ENCODE measurements around the gene EPB41L1.

EPB41L1 gene

GRCh38 chr20:36266189-36266588, 111.6 kb downstream of the EPB41L1 start:
- H3K4me3 ChIP-seq (ENCODE audit: low read depth, low read length): no peak overlapping the region
- TF ChIP-seq, protein P1, sequence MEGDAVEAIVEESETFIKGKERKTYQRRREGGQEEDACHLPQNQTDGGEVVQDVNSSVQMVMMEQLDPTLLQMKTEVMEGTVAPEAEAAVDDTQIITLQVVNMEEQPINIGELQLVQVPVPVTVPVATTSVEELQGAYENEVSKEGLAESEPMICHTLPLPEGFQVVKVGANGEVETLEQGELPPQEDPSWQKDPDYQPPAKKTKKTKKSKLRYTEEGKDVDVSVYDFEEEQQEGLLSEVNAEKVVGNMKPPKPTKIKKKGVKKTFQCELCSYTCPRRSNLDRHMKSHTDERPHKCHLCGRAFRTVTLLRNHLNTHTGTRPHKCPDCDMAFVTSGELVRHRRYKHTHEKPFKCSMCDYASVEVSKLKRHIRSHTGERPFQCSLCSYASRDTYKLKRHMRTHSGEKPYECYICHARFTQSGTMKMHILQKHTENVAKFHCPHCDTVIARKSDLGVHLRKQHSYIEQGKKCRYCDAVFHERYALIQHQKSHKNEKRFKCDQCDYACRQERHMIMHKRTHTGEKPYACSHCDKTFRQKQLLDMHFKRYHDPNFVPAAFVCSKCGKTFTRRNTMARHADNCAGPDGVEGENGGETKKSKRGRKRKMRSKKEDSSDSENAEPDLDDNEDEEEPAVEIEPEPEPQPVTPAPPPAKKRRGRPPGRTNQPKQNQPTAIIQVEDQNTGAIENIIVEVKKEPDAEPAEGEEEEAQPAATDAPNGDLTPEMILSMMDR (IDR thresholded peaks at IDR 0.05; ENCODE audit: insufficient read depth, low read depth, low read length, missing control alignments): no peak
- no peak for DNase-seq (ENCODE audit: low read depth)

- TF ChIP-seq, protein P1 (IDR thresholded peaks at IDR 0.05; ENCODE audit: insufficient read depth, low read depth, low read length, missing control alignments): no peak
- DNase-seq (ENCODE audit: low read depth): no peak
- no peak overlapping the region for H3K4me3 ChIP-seq (ENCODE audit: low read depth, low read length)
Measured at GRCh38 chr20:36267605-36268381, 113.3 kb downstream of the EPB41L1 start.

- no peak for DNase-seq (ENCODE audit: low read depth)
- TF ChIP-seq, protein P1 (IDR thresholded peaks at IDR 0.05; ENCODE audit: insufficient read depth, low read depth, low read length, missing control alignments): no peak
Measured at GRCh38 chr20:36268440-36269342, 114.2 kb downstream of the EPB41L1 start.

GRCh38 chr20:36269507-36269906, 115.0 kb downstream of the EPB41L1 start:
- DNase-seq (ENCODE audit: low read depth): no peak
- no peak overlapping the region for H3K4me3 ChIP-seq (ENCODE audit: low read depth, low read length)
- TF ChIP-seq, protein P1 (IDR thresholded peaks at IDR 0.05; ENCODE audit: insufficient read depth, low read depth, low read length, missing control alignments): no peak

More at GRCh38 chr20:36268440-36269342, 114.2 kb downstream of the EPB41L1 start:
- H3K4me3 ChIP-seq (ENCODE audit: low read depth, low read length): no peak overlapping the region

- no peak for DNase-seq (ENCODE audit: low read depth)
- TF ChIP-seq, protein P1 (IDR thresholded peaks at IDR 0.05; ENCODE audit: insufficient read depth, low read depth, low read length, missing control alignments): no peak
- H3K4me3 ChIP-seq (ENCODE audit: low read depth, low read length): no peak overlapping the region
Measured at GRCh38 chr20:36270744-36271638, 116.5 kb downstream of the EPB41L1 start.
